Measurements from ENCODE around the gene MPI. TPM values are rescaled to one million over a fixed set of nuclear protein-coding genes. Genes with fewer than 3 reads are reported as not detected.
A peak's percentile ranks its signal among the peaks of the same experiment; 100 is the strongest.

The MPI gene
- total RNA-seq, 2 donors from 2014 or later: 25.4 to 38.2 TPM

DNA sequence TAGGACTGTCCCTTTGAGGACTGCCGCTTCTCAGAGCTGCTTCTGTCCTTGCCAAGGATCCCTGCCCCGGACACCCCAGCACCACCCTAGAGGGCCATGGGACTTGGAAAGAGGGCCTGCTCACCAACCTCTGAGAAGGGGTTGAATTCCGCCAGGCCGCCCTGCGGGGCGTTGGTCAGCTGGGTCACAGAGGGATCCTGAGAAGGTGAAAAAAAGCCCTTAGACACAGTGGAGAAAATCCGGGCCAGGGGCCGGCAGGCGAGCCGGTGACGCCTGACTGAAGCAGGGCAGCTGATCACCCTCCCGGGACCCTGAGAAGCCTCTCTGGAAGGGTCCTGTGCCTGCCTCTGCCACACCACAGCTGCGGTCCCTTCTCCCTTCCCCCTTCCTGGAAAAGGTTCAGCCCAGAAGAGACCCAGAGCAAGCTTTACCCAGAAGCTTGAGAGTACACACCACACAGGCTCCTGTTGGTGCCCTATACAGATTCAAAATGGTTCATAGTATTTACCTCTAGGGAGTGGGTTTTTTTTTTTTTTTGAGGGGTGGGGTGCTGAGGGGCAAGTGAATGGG, 35.3 kb upstream of the MPI start:
- H3K27me3 Mint-ChIP-seq: no peaks in the 10 kb centered on the region
- H3K9me3 ChIP-seq (ENCODE audit: control insufficient read depth, low read length, poor library complexity, severe bottlenecking): no peaks in the 10 kb centered on the region
- peaks cover 20% of the 10 kb centered on the region for H3K4me1 Mint-ChIP-seq
- H3K4me3 Mint-ChIP-seq: no peak overlapping the region
- no peak for DNase-seq
- H3K36me3 Mint-ChIP-seq (ENCODE audit: low read depth): peaks cover 2% of the 10 kb centered on the region
- ATAC-seq: no peak
- H3K27ac Mint-ChIP-seq: peak overlapping the region; percentile 16

DNA sequence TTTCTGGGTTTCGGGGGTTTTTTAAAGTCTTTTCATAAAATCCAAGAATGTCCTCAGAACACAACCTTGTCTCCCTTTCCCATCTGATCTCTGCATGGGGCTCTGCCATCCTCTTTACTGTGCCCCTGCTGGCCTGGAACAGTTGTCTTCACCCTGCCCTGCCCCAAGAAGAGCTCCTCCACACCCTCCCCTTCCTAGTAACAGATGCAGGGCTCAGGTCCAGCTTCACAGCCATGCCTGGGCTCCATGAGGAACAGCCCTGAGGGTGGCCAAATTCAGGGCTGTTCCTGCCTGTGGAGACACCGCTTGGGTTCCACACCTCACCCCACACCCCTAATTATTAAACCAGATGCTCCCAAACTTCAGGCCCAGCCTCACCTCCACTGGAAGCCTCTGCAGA, 34.0 kb upstream of the MPI start:
- H3K4me1 Mint-ChIP-seq: peaks cover 25% of the 10 kb centered on the region
- DNase-seq: no peak
- no peak overlapping the region for H3K4me3 Mint-ChIP-seq
- ATAC-seq: no peak
- H3K9me3 ChIP-seq (ENCODE audit: control insufficient read depth, low read length, poor library complexity, severe bottlenecking): no peaks in the 10 kb centered on the region
- H3K27ac Mint-ChIP-seq: peak overlapping the region; percentile 63
- H3K36me3 Mint-ChIP-seq (ENCODE audit: low read depth): peaks cover 2% of the 10 kb centered on the region
- no peaks in the 10 kb centered on the region for H3K27me3 Mint-ChIP-seq

DNA sequence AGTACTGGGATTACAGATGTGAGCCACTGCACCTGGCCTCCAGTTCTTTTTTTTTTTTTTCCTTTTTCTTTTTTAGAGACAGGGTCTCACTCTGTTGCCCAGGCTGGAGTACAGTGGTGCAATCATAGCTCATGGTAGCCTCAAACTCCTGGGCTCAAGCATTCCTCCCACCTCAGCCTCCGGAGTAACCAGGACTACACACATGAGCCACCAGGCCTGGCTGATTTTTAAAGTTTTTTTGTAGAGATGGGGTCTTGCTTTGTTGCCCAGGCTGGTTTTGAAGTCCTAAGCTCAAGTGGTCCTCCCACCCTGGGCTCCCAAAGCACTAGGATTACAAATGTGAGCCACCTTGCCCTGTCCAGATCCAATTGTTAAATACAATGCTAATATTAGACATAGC, 33.3 kb upstream of the MPI start:
- H3K36me3 Mint-ChIP-seq (ENCODE audit: low read depth): peaks cover 2% of the 10 kb centered on the region
- H3K4me3 Mint-ChIP-seq: no peak overlapping the region
- H3K27me3 Mint-ChIP-seq: no peaks in the 10 kb centered on the region
- ATAC-seq (no peak), DNase-seq (no peak)
- peaks cover 25% of the 10 kb centered on the region for H3K4me1 Mint-ChIP-seq
- H3K27ac Mint-ChIP-seq: peak overlapping the region; percentile 63
- no peaks in the 10 kb centered on the region for H3K9me3 ChIP-seq (ENCODE audit: control insufficient read depth, low read length, poor library complexity, severe bottlenecking)

DNA sequence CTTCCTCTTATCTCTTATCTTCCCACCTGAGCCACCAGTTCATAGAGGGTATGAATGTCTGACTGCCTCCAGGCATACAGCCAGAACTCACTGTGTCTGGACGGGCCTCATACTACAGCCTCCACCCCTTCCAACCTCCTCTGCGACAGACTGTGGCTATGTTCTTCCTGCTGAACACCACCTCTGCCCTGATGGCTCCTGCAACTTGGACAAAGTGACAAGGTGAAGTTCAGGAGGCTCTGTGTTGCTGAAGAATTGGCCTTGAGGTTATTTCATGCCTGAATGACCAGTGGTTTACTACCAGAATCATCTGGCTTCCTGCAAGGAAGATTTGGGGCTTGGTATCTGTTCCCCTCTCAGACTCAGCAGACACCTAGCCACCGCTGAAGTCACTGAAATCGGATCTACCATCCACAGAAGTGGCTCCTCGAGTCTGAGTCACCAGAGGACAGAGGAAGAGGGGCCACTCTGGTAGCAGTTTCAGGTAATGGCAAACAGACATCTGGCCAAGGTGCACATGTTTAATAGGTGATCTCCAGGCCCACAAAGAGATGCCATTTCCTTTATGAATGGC, 32.7 kb upstream of the MPI start:
- H3K9me3 ChIP-seq (ENCODE audit: control insufficient read depth, low read length, poor library complexity, severe bottlenecking): no peaks in the 10 kb centered on the region
- Mint-ChIP-seq H3K36me3 (ENCODE audit: low read depth) (peaks cover 2% of the 10 kb centered on the region), H3K27ac (peak overlapping the region; percentile 63), H3K4me3 (peak overlapping the region; percentile 19), H3K27me3 (no peaks in the 10 kb centered on the region), H3K4me1 (peaks cover 25% of the 10 kb centered on the region)
- ATAC-seq: peak; percentile 30
- DNase-seq: no peak

DNA sequence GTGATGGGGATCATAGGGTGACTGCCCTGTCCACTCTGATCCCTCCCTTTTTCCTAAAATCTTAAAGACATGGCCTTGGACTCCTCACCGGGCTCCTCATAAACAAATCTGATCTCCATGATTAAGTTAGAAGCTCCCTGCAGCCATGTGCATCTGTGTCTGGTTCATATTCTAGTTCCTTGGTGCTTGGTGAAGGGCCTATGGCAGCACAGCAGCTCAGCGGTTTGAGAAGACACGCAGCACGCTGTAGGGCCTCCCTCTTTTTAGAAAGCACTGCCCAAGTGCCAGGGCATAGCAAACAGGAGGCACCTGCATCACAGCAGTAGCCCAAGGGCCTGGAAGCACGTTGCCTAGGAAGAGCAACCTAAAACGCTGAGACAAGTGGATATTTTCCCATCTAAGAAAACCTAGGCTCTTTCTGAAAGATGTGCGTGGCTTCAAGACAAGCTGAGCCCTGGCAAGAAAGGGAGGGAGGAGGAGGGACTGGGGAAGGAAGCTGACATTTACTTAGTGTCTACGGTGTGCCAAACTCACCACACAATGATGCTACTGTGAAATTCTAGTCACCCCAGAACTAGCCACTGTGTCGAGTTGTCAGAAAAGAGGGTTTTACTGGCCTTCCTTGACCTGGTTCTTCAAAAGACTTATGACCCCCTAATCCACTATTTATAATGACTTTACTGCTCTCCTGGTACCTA, 32.0 kb upstream of the MPI start:
- DNase-seq: no peak
- H3K27me3 Mint-ChIP-seq: no peaks in the 10 kb centered on the region

DNA sequence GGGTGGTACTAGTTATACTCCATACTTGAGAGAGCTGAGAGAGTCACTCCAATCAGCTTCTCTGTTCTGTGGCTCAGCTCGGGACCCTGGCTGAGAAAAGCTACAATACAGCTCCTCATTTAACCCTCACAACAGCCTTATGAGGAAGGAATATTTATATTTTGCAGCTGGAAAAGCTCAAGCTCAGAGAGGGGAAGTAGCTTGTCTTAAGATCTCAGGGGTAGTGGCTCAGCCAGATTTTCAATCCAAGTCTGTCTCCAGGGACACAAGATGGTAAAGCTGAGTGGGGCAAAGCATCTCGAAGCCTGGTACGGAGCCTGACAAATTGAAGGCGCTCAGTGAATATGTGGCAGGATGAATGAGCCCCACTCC, 31.5 kb upstream of the MPI start:
- no peak for ATAC-seq
- Mint-ChIP-seq H3K27ac (peak overlapping the region; percentile 87), H3K4me3 (no peak overlapping the region)

More for the DNA sequence above, 32.0 kb upstream of the MPI start:
- ATAC-seq: no peak
- Mint-ChIP-seq H3K36me3 (ENCODE audit: low read depth) (peaks cover 2% of the 10 kb centered on the region), H3K4me1 (peaks cover 25% of the 10 kb centered on the region), H3K27ac (peak overlapping the region; percentile 63), H3K4me3 (no peak overlapping the region)
- H3K9me3 ChIP-seq (ENCODE audit: control insufficient read depth, low read length, poor library complexity, severe bottlenecking): no peaks in the 10 kb centered on the region

DNA sequence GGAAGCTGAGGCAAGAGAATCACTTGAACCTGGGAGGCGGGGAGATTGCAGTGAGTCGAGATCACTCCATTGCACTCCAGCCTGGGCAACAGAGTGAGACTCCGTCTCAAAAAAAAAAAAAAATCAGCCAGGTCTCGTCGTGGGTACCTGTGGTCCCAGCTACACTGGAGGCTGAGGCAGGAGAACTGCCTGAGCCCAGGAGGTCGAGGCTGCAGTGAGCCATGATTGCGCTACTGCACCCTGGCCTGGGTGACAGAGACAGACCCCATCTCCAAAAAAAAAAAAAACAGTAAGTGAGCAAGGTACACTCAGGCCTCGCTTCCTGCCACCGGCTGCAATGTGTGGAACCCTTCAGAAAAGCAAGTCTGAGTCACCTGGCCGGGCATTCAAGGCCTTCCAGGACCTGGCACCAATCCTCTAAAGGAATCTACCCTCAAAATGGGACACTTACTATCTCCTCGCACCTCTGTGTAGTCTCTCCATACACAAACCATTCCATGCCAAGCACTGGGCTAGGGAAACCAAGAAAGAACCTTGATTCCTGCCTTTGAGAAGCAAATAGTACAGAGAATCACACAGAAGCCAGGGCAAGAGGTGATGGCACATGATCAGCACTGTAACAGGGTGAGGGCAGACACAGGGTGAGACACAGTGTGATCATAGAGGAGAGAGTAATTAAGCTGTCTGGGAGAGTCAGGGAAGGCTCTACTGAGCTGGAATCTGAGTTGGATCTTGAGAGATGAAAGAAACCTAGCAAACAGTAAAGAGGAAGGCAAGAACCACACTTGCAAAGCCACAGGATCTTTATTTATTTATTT, 26.4 kb upstream of the MPI start:
- ATAC-seq (peak; percentile 20), DNase-seq (no peak)
- Mint-ChIP-seq H3K27me3 (no peaks in the 10 kb centered on the region), H3K27ac (peak overlapping the region; percentile 85), H3K4me3 (peak overlapping the region; percentile 82), H3K4me1 (peaks cover 43% of the 10 kb centered on the region), H3K36me3 (ENCODE audit: low read depth) (peaks cover 2% of the 10 kb centered on the region)
- H3K9me3 ChIP-seq (ENCODE audit: control insufficient read depth, low read length, poor library complexity, severe bottlenecking): no peaks in the 10 kb centered on the region

More for the DNA sequence above, 31.5 kb upstream of the MPI start:
- peaks cover 1% of the 10 kb centered on the region for H3K36me3 Mint-ChIP-seq (ENCODE audit: low read depth)
- H3K9me3 ChIP-seq (ENCODE audit: control insufficient read depth, low read length, poor library complexity, severe bottlenecking): no peaks in the 10 kb centered on the region
- peaks cover 25% of the 10 kb centered on the region for H3K4me1 Mint-ChIP-seq
- H3K27me3 Mint-ChIP-seq: no peaks in the 10 kb centered on the region
- DNase-seq: no peak

DNA sequence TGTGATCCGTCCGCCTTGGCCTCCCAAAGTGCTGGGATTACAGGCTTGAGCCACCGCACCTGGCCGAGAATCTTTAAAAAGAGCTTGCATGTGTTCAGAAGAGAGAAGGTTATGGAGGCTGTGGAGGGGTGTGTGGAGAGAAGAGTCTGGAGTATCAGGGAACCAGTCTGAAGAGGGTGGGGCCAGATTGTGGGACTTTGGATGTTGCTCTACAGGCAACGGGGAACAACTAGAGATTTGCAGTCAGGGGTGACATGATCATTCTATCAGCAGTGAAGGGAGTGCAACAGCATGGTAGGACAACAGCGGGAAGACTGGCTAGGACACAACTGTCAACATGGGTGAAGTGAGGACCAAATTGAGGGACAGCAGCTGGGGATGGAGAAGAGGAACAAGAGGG, 25.5 kb upstream of the MPI start:
- ATAC-seq (no peak), DNase-seq (no peak)
- no peaks in the 10 kb centered on the region for H3K9me3 ChIP-seq (ENCODE audit: control insufficient read depth, low read length, poor library complexity, severe bottlenecking)
- Mint-ChIP-seq H3K4me1 (peaks cover 40% of the 10 kb centered on the region), H3K36me3 (ENCODE audit: low read depth) (peaks cover 2% of the 10 kb centered on the region), H3K4me3 (peak overlapping the region; percentile 25), H3K27me3 (no peaks in the 10 kb centered on the region), H3K27ac (peak overlapping the region; percentile 85)

DNA sequence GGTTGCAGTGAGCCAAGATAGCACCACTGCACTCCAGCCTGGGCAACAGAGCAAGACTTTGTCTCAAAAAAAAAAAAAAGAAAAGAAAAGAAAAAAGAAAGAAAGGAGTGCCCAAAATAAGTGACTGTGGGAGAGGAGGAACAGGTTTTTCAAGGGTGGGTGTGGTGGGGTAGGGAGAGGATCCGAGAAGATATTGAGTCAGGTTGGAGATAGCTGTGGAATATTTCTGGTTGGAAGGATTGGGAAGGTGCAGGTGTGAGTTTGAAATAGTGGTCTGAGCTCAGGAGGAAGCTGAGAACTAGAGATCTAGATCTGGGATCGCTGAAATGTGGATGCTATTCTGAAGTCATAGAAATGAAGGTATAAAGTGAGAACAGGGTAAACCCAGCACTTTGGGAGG, 24.5 kb upstream of the MPI start:
- peak overlapping the region; percentile 85 for H3K27ac Mint-ChIP-seq
- DNase-seq (no peak), ATAC-seq (no peak)
- no peak overlapping the region for H3K4me3 Mint-ChIP-seq
- no peaks in the 10 kb centered on the region for H3K27me3 Mint-ChIP-seq
- peaks cover 4% of the 10 kb centered on the region for H3K36me3 Mint-ChIP-seq (ENCODE audit: low read depth)
- no peaks in the 10 kb centered on the region for H3K9me3 ChIP-seq (ENCODE audit: control insufficient read depth, low read length, poor library complexity, severe bottlenecking)
- peaks cover 46% of the 10 kb centered on the region for H3K4me1 Mint-ChIP-seq

DNA sequence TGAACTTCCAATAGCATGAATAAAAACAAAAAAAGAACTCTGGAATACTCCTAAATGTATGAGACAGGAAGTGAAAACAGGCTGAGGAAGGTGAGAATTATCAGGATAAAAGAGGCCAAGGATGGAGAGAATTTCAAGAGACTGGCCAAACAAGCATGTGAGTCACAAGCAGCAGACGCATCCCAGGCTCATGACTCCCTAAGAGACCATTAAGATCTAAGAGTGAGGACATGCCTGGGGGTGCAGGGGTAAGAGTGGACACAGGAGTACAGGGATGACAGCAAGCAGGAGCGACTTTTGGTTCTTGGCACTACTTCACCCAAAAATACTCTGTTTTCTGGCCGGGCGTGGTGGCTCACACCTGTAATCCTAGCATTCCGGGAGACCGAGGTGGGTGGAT, 23.8 kb upstream of the MPI start:
- ATAC-seq (no peak), DNase-seq (no peak)
- H3K27ac Mint-ChIP-seq: peak overlapping the region; percentile 72
- peaks cover 50% of the 10 kb centered on the region for H3K4me1 Mint-ChIP-seq
- no peaks in the 10 kb centered on the region for H3K9me3 ChIP-seq (ENCODE audit: control insufficient read depth, low read length, poor library complexity, severe bottlenecking)
- H3K27me3 Mint-ChIP-seq: no peaks in the 10 kb centered on the region
- H3K4me3 Mint-ChIP-seq: peak overlapping the region; percentile 58
- H3K36me3 Mint-ChIP-seq (ENCODE audit: low read depth): peaks cover 4% of the 10 kb centered on the region

DNA sequence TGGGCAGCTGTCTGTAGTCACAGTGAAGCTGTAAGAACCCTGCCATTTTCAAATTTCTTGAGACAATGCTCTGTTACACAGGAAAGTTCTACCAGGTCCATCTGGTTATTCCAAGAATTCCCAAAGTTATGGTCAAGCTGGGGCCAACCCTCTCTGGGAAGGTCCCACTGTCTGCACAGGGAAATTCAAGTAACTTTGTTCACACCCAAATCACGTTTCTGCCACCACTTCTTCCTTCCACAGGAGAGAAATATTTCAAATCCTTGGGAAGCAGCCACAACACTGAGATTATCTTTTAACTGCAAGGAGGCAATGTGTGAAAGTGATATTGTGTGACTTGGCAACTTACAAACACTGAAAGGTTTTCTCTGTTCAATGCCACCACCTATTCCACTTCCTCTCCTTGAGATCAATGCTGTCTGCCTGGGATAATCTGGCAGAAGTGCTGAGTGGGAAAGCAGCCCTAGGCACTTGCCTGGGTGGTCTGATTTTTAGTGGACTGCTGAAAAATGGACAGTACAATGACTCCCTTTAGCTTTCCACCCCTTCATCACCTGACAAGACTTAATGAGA, 22.3 kb upstream of the MPI start:
- DNase-seq (no peak), ATAC-seq (no peak)
- H3K27ac Mint-ChIP-seq: peak overlapping the region; percentile 72
- peak overlapping the region; percentile 67 for H3K4me3 Mint-ChIP-seq
- H3K4me1 Mint-ChIP-seq: peaks cover 56% of the 10 kb centered on the region
- no peaks in the 10 kb centered on the region for H3K27me3 Mint-ChIP-seq
- no peaks in the 10 kb centered on the region for H3K9me3 ChIP-seq (ENCODE audit: control insufficient read depth, low read length, poor library complexity, severe bottlenecking)
- peaks cover 4% of the 10 kb centered on the region for H3K36me3 Mint-ChIP-seq (ENCODE audit: low read depth)

DNA sequence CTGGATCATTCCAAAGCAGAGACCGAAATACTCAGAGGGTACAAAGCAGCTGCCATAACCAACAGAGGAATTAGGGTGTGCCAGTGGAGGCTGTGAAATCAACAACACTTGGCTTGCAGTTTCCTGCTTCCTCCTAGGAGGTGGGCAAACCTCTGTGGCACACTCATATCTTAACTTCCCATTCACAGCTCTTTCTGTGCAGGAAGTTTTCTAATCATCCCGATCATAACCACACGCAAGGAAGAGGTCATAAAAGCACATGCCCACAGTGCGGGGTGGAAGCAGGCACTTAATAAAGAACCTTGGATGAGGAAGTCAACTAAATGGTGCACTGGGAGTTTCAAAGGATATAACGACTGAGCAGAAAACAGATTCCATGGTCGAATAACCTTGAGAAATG, 21.8 kb upstream of the MPI start:
- Mint-ChIP-seq H3K27ac (peak overlapping the region; percentile 72), H3K4me1 (peaks cover 61% of the 10 kb centered on the region), H3K27me3 (no peaks in the 10 kb centered on the region), H3K4me3 (peak overlapping the region; percentile 62), H3K36me3 (ENCODE audit: low read depth) (peaks cover 4% of the 10 kb centered on the region)
- ATAC-seq (no peak), DNase-seq (no peak)
- no peaks in the 10 kb centered on the region for H3K9me3 ChIP-seq (ENCODE audit: control insufficient read depth, low read length, poor library complexity, severe bottlenecking)

DNA sequence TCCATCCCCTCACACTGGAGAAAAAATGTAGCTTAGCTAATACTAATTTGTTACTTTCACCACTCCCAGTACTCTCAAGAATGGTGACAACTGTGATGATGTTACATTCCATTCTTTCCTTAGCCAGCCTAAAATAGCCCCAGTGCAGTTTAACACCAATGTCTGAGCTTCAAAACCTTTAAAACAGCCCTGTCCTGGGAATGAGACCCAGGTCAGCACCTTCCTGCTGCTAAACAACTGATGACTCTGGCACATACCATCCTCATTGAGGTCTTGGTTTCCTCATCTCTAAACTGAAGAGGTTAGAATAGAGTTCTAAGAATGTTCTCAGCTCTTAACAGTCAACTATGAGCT, 20.5 kb upstream of the MPI start:
- peaks cover 53% of the 10 kb centered on the region for H3K4me1 Mint-ChIP-seq
- no peak for DNase-seq
- no peak for ATAC-seq
- H3K27ac Mint-ChIP-seq: peak overlapping the region; percentile 99
- peak overlapping the region; percentile 98 for H3K4me3 Mint-ChIP-seq
- peaks cover 4% of the 10 kb centered on the region for H3K36me3 Mint-ChIP-seq (ENCODE audit: low read depth)
- H3K9me3 ChIP-seq (ENCODE audit: control insufficient read depth, low read length, poor library complexity, severe bottlenecking): no peaks in the 10 kb centered on the region
- H3K27me3 Mint-ChIP-seq: no peaks in the 10 kb centered on the region

Measured in T-helper 17 cell (primary cell).